Measurements from ENCODE around the gene IL11RA.

Gene IL11RA

GRCh38 chr9:34675869-34676268 lies 23.9 kb downstream of the IL11RA start:
- Histone ChIP-seq H3K9ac (ENCODE audit: low read length) (no peak overlapping the region), H3K27ac (ENCODE audit: low read depth, low read length) (no peak overlapping the region), H3K27me3 (ENCODE audit: control insufficient read depth in 1 of 2, insufficient read depth in 2 of 2, low read length in 2 of 2) (no peaks in the 10 kb centered on the region), H3K36me3 (ENCODE audit: insufficient read depth, low read length) (no peaks in the 10 kb centered on the region), H3K4me3 (ENCODE audit: low read depth in 1 of 2, low read length in 2 of 2) (no peak overlapping the region), H3K4me1 (ENCODE audit: insufficient read depth, low read length) (no peaks in the 10 kb centered on the region), H3K9me3 (ENCODE audit: low read length) (no peaks in the 10 kb centered on the region)

- Histone ChIP-seq H3K27me3 (ENCODE audit: control insufficient read depth in 1 of 2, insufficient read depth in 2 of 2, low read length in 2 of 2) (no peaks in the 10 kb centered on the region), H3K27ac (ENCODE audit: low read depth, low read length) (no peak overlapping the region)
These were observed 32.2 kb downstream of the IL11RA start for GRCh38 chr9:34684145-34684544.

GRCh38 chr9:34684816-34685215 lies 32.8 kb downstream of the IL11RA start:
- no peak overlapping the region for H3K4me3 ChIP-seq (ENCODE audit: low read depth in 1 of 2, low read length in 2 of 2)
- H3K9ac ChIP-seq (ENCODE audit: low read length): no peak overlapping the region
- H3K9me3 ChIP-seq (ENCODE audit: low read length): no peaks in the 10 kb centered on the region
- H3K4me1 ChIP-seq (ENCODE audit: insufficient read depth, low read length): no peaks in the 10 kb centered on the region
- H3K36me3 ChIP-seq (ENCODE audit: insufficient read depth, low read length): no peaks in the 10 kb centered on the region
- no peaks in the 10 kb centered on the region for H3K27me3 ChIP-seq (ENCODE audit: control insufficient read depth in 1 of 2, insufficient read depth in 2 of 2, low read length in 2 of 2)
- H3K27ac ChIP-seq (ENCODE audit: low read depth, low read length): no peak overlapping the region

More at GRCh38 chr9:34684145-34684544, 32.2 kb downstream of the IL11RA start:
- Histone ChIP-seq H3K9ac (ENCODE audit: low read length) (no peak overlapping the region), H3K4me3 (ENCODE audit: low read depth in 1 of 2, low read length in 2 of 2) (no peak overlapping the region), H3K36me3 (ENCODE audit: insufficient read depth, low read length) (no peaks in the 10 kb centered on the region), H3K4me1 (ENCODE audit: insufficient read depth, low read length) (no peaks in the 10 kb centered on the region), H3K9me3 (ENCODE audit: low read length) (no peaks in the 10 kb centered on the region)

GRCh38 chr9:34685591-34685990 lies 33.6 kb downstream of the IL11RA start:
- no peaks in the 10 kb centered on the region for H3K9me3 ChIP-seq (ENCODE audit: low read length)
- no peaks in the 10 kb centered on the region for H3K4me1 ChIP-seq (ENCODE audit: insufficient read depth, low read length)
- no peak overlapping the region for H3K27ac ChIP-seq (ENCODE audit: low read depth, low read length)
- no peak overlapping the region for H3K9ac ChIP-seq (ENCODE audit: low read length)
- H3K27me3 ChIP-seq (ENCODE audit: control insufficient read depth in 1 of 2, insufficient read depth in 2 of 2, low read length in 2 of 2): no peaks in the 10 kb centered on the region
- H3K4me3 ChIP-seq (ENCODE audit: low read depth in 1 of 2, low read length in 2 of 2): no peak overlapping the region
- H3K36me3 ChIP-seq (ENCODE audit: insufficient read depth, low read length): no peaks in the 10 kb centered on the region

GRCh38 chr9:34686231-34686630 lies 34.2 kb downstream of the IL11RA start:
- Histone ChIP-seq H3K9me3 (ENCODE audit: low read length) (no peaks in the 10 kb centered on the region), H3K4me3 (ENCODE audit: low read depth in 1 of 2, low read length in 2 of 2) (no peak overlapping the region), H3K36me3 (ENCODE audit: insufficient read depth, low read length) (no peaks in the 10 kb centered on the region), H3K9ac (ENCODE audit: low read length) (no peak overlapping the region), H3K27me3 (ENCODE audit: control insufficient read depth in 1 of 2, insufficient read depth in 2 of 2, low read length in 2 of 2) (no peaks in the 10 kb centered on the region), H3K27ac (ENCODE audit: low read depth, low read length) (no peak overlapping the region), H3K4me1 (ENCODE audit: insufficient read depth, low read length) (no peaks in the 10 kb centered on the region)

GRCh38 chr9:34686732-34687131 lies 34.7 kb downstream of the IL11RA start:
- Histone ChIP-seq H3K9ac (ENCODE audit: low read length) (no peak overlapping the region), H3K4me1 (ENCODE audit: insufficient read depth, low read length) (no peaks in the 10 kb centered on the region), H3K4me3 (ENCODE audit: low read depth in 1 of 2, low read length in 2 of 2) (no peak overlapping the region), H3K36me3 (ENCODE audit: insufficient read depth, low read length) (no peaks in the 10 kb centered on the region), H3K27ac (ENCODE audit: low read depth, low read length) (no peak overlapping the region), H3K27me3 (ENCODE audit: control insufficient read depth in 1 of 2, insufficient read depth in 2 of 2, low read length in 2 of 2) (no peaks in the 10 kb centered on the region), H3K9me3 (ENCODE audit: low read length) (no peaks in the 10 kb centered on the region)

- no peak overlapping the region for H3K9ac ChIP-seq (ENCODE audit: low read length)
- H3K4me1 ChIP-seq (ENCODE audit: insufficient read depth, low read length): no peaks in the 10 kb centered on the region
- no peak overlapping the region for H3K27ac ChIP-seq (ENCODE audit: low read depth, low read length)
- H3K27me3 ChIP-seq (ENCODE audit: control insufficient read depth in 1 of 2, insufficient read depth in 2 of 2, low read length in 2 of 2): no peaks in the 10 kb centered on the region
- no peaks in the 10 kb centered on the region for H3K9me3 ChIP-seq (ENCODE audit: low read length)
- H3K36me3 ChIP-seq (ENCODE audit: insufficient read depth, low read length): no peaks in the 10 kb centered on the region
- H3K4me3 ChIP-seq (ENCODE audit: low read depth in 1 of 2, low read length in 2 of 2): no peak overlapping the region
These were observed 35.5 kb downstream of the IL11RA start for GRCh38 chr9:34687276-34688030.

- Histone ChIP-seq H3K4me3 (ENCODE audit: low read depth in 1 of 2, low read length in 2 of 2) (no peak overlapping the region), H3K9ac (ENCODE audit: low read length) (no peak overlapping the region), H3K27me3 (ENCODE audit: control insufficient read depth in 1 of 2, insufficient read depth in 2 of 2, low read length in 2 of 2) (no peaks in the 10 kb centered on the region), H3K36me3 (ENCODE audit: insufficient read depth, low read length) (no peaks in the 10 kb centered on the region), H3K27ac (ENCODE audit: low read depth, low read length) (no peak overlapping the region), H3K4me1 (ENCODE audit: insufficient read depth, low read length) (no peaks in the 10 kb centered on the region), H3K9me3 (ENCODE audit: low read length) (no peaks in the 10 kb centered on the region)
These were observed 36.5 kb downstream of the IL11RA start for GRCh38 chr9:34688329-34689115.

GRCh38 chr9:34689116-34689470 lies 37.1 kb downstream of the IL11RA start:
- no peak overlapping the region for H3K9ac ChIP-seq (ENCODE audit: low read length)
- H3K36me3 ChIP-seq (ENCODE audit: insufficient read depth, low read length): no peaks in the 10 kb centered on the region
- H3K4me3 ChIP-seq (ENCODE audit: low read depth in 1 of 2, low read length in 2 of 2): no peak overlapping the region
- no peaks in the 10 kb centered on the region for H3K9me3 ChIP-seq (ENCODE audit: low read length)
- H3K27ac ChIP-seq (ENCODE audit: low read depth, low read length): no peak overlapping the region
- H3K4me1 ChIP-seq (ENCODE audit: insufficient read depth, low read length): no peaks in the 10 kb centered on the region
- no peaks in the 10 kb centered on the region for H3K27me3 ChIP-seq (ENCODE audit: control insufficient read depth in 1 of 2, insufficient read depth in 2 of 2, low read length in 2 of 2)

- H3K9ac ChIP-seq (ENCODE audit: low read length): no peak overlapping the region
- no peaks in the 10 kb centered on the region for H3K9me3 ChIP-seq (ENCODE audit: low read length)
- no peak overlapping the region for H3K4me3 ChIP-seq (ENCODE audit: low read depth in 1 of 2, low read length in 2 of 2)
- no peaks in the 10 kb centered on the region for H3K36me3 ChIP-seq (ENCODE audit: insufficient read depth, low read length)
- H3K4me1 ChIP-seq (ENCODE audit: insufficient read depth, low read length): no peaks in the 10 kb centered on the region
- no peaks in the 10 kb centered on the region for H3K27me3 ChIP-seq (ENCODE audit: control insufficient read depth in 1 of 2, insufficient read depth in 2 of 2, low read length in 2 of 2)
- no peak overlapping the region for H3K27ac ChIP-seq (ENCODE audit: low read depth, low read length)
These were observed 37.5 kb downstream of the IL11RA start for GRCh38 chr9:34689512-34689911.

- Histone ChIP-seq H3K4me3 (ENCODE audit: low read depth in 1 of 2, low read length in 2 of 2) (no peak within 1 kb of the TSS), H3K27me3 (ENCODE audit: control insufficient read depth in 1 of 2, insufficient read depth in 2 of 2, low read length in 2 of 2) (no peaks in the 10 kb centered on the region), H3K4me1 (ENCODE audit: insufficient read depth, low read length) (no peaks in the 10 kb centered on the region), H3K9ac (ENCODE audit: low read length) (no peak within 1 kb of the TSS), H3K36me3 (ENCODE audit: insufficient read depth, low read length) (no peaks in the 10 kb centered on the region), H3K27ac (ENCODE audit: low read depth, low read length) (no peak within 1 kb of the TSS), H3K9me3 (ENCODE audit: low read length) (no peaks in the 10 kb centered on the region)
These were observed 39.3 kb downstream of the IL11RA start, which contains the start of gene CCL19 for GRCh38 chr9:34690983-34691935. Gene CCL19 (minus strand): TSS chr9:34691276. CDS start chr9:34691139, 137 bp downstream.

All from muscle layer of colon (tissue), 2 donors.